ENCODE measurements around the gene UBA7.

DNA sequence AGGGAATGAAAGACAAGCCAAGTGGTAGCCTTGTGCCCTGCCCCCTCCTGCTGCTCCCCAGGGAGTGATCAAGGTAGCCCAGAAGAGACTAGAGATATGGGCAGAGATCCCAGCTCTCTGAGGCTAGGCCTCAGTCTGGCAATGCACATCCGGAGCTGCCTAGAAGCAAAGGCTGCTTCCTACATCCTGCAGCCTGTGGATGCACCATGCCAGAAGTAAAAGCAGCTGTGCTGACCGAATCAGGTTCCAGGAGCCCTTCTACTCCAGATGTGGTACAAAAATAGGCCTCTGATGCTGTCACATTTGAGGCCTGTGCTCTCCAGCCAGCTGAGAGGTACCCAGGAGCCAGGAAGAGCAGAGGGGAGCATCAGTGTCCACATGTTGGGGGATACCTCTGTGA, 26.6 kb upstream of the UBA7 start:
- no peak for TF ChIP-seq EZH2 (IDR thresholded peaks at IDR 0.05; ENCODE audit: insufficient read depth, poor library complexity, severe bottlenecking)
- TF ChIP-seq EZH2phosphoT487 (IDR thresholded peaks at IDR 0.05; ENCODE audit: insufficient read depth, low read depth) = no peak
